AG04449 (cell line): ENCODE data around the gene TNPO1.
"Not testable (repeated sequence)": the region's sequence is repeated elsewhere in the genome, so short reads cannot be mapped to it uniquely, and the experiment has no call there.

Experiments
- CTCF ChIA-PET: fragments of 350-600 bp; formaldehyde crosslinking; extraction: SDS; loops from one replicate; lab custom pipeline; 2021; ENCODE audit warnings: antibody characterized with exemption; lab: Yijun Ruan, JAX
- POLR2A ChIA-PET: fragments of 400-600, 350-600 bp; formaldehyde crosslinking; extraction: SDS; loops from one replicate; lab custom pipeline; 2020; ENCODE audit warnings: antibody characterized with exemption, inconsistent platforms; lab: Yijun Ruan, JAX
- DNase-seq: peaks from one replicate; pipeline ENCODE4 v3.0.0-alpha.2; 2010; ENCODE audit warnings: low read depth, low spot score
- H3K4me3 ChIP-seq: 2 replicates; pipeline ENCODE4 v1.5.1; 2011; ENCODE audit warnings: low read depth, mild to moderate bottlenecking, control low read depth, low read length
- TF ChIP-seq, protein P1 (sequence below): IDR thresholded peaks from one replicate; pipeline ENCODE4 v1.5.1; 2011; ENCODE audit warnings: mild to moderate bottlenecking, moderate library complexity, low read length, control low read depth, inconsistent platforms; ENCODE audit not compliant: insufficient read depth; ENCODE audit errors: missing control alignments

TNPO1 gene

DNA sequence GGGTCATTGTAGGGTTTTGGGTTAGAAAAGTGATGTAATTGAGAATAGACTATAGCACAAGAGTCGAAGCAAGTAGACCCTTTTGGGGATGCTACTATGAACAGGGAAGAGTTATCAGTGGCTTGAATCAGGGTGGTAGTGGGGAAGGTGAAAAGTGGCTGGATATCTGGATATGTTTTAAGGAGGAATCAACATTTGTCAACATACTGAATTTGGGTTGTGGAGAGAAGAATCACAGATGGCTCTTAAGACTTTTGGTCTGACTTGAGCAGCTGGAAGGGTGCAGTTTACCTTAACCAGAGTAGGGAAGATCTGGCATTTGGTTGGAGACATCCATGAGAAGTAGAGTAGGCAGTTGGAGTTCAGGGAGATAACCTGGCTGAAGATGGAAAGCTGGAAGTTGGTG lies 100.9 kb downstream of the TNPO1 start:
- TF ChIP-seq, protein P1, sequence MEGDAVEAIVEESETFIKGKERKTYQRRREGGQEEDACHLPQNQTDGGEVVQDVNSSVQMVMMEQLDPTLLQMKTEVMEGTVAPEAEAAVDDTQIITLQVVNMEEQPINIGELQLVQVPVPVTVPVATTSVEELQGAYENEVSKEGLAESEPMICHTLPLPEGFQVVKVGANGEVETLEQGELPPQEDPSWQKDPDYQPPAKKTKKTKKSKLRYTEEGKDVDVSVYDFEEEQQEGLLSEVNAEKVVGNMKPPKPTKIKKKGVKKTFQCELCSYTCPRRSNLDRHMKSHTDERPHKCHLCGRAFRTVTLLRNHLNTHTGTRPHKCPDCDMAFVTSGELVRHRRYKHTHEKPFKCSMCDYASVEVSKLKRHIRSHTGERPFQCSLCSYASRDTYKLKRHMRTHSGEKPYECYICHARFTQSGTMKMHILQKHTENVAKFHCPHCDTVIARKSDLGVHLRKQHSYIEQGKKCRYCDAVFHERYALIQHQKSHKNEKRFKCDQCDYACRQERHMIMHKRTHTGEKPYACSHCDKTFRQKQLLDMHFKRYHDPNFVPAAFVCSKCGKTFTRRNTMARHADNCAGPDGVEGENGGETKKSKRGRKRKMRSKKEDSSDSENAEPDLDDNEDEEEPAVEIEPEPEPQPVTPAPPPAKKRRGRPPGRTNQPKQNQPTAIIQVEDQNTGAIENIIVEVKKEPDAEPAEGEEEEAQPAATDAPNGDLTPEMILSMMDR = no peak
- CTCF ChIA-PET = interaction anchor here (1.0 to 3.8 kb wide), 4 partner anchors 10 to 299 kb away, joined by 3 to 27 read pairs (median 4); no protein-coding TSS in a partner anchor
- POLR2A ChIA-PET = interaction anchor here (0.6 kb wide), 1 partner anchor 561 kb away, joined by 3 read pairs; no protein-coding TSS in a partner anchor
- DNase-seq = no peak
- H3K4me3 ChIP-seq = no peak overlapping the region

DNA sequence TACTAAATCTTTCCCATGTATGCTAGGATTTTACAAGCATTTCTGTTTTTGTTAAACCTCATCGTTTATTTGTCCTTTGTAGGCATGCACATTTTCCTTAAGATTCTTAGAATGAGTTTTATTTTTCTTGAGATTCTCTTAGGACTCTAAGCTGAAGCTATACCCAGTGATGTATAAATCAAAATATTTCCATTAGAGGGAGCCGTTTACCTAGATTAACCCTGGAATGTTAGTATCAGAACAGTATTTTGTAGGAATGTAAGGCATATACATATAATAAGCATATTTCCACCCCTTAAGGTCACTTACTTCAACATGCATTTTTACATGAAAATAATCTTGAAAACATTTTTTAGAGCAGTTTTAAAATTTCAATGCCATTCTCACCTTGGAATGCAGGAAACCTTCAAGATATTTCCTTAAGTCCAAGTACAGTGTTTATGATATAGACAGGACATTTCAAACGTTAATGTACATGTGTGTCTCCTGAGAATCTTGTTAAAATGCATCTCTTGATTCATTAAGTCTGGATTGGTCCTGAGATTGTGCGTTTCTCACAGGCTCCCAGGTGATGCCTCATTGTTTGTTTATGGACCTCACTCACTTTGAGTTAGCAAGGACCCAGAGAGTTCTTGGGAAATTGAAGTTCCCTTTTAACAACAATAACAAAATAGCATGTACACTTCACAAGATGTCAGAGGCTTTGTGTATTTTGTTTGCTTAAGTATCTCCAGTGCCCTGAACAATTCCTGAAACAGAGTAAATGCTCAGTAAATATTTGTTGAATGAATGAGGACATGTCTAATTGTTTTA lies 104.4 kb downstream of the TNPO1 start:
- TF ChIP-seq, protein P1 = peak; percentile 28
- no peak for DNase-seq
- ChIA-PET POLR2A (no interaction called here), CTCF (interaction anchor here (0.9 to 3.8 kb wide), 7 partner anchors 195 to 311 kb away, joined by 3 to 27 read pairs (median 4); no protein-coding TSS in a partner anchor)
- no peak overlapping the region for H3K4me3 ChIP-seq

DNA sequence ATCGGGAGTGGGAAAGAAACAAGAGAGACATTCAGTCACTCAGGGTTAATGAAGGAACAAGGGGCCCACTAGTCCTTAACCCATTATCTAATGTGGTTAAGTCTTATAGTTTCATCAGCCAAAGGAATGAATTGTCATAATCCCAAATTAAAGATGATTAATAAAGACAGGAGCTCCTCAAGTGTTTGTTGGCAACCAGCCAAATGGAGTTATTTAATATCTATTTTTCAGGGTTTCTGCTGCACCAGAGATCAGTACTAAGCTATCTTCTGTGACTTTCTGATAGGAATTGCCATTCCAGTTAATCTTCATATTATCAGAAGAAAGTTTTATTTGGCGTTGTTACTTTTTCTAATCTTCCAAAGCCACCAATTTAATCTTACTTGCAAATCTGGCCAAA lies 105.4 kb downstream of the TNPO1 start:
- no peak for DNase-seq
- CTCF ChIA-PET = interaction anchor here (0.7 to 1.4 kb wide), 5 partner anchors 35 to 312 kb away, joined by 3 to 5 read pairs (median 4); no protein-coding TSS in a partner anchor
- H3K4me3 ChIP-seq = no peak overlapping the region
- TF ChIP-seq, protein P1 = no peak
- POLR2A ChIA-PET = no interaction called here

DNA sequence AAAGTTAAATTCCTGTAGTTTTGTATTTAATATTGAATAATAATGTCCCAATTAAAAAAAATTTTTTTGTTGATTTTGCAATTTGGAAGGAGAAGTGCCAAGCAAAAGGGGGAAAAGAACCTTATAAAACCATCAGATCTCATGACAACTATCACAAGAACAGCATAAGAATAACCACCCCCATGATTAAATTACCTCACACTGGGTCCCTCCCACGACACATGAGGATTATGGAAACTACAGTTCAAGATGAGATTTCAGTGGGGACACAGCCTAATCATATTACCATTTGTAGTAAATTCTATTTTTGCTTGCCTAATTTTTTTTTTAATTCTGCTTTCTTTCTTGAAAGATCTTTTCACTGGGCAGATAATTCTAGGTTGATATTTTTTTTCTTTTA lies 106.0 kb downstream of the TNPO1 start:
- ChIA-PET CTCF (interaction anchor here (0.7 to 1.4 kb wide), 4 partner anchors 35 to 312 kb away, joined by 3 to 5 read pairs (median 4); no protein-coding TSS in a partner anchor), POLR2A (no interaction called here)
- H3K4me3 ChIP-seq = no peak overlapping the region
- TF ChIP-seq, protein P1 = no peak
- DNase-seq = no peak

DNA sequence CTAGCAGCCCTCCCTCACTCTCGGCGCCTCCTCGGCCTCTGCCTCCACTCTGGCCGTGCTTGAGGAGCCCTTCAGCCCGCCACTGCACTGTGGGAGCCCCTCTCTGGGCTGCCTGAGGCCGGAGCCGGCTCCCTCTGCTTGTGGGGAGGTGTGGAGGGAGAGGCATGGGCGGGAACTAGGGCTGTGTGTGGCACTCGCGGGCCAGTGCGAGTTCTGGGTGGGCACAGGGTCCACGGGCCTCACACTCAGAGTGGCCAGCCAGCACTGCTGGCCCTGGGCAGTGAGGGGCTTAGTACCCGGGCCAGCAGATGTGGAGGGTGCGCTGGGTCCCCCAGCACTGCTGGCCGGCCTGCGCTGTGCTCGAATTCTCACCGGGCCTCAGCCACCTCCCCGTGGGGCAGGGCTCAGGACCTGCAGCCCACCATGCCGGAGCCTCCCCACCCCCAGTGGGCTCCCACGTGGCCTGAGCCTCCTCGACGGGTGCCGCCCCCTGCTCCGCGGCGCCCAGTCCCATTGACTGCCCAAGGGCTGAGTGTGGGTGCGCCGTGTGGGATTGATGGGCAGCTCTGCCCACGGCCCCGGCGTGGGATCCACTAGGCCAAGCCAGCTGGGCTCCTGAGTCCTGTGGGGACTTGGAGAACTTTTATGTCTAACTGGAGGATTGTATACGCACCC lies 109.0 kb downstream of the TNPO1 start:
- ChIA-PET CTCF (no interaction called here), POLR2A (no interaction called here)
- TF ChIP-seq, protein P1 = no peak
- DNase-seq = no peak
- H3K4me3 ChIP-seq = no peak overlapping the region

DNA sequence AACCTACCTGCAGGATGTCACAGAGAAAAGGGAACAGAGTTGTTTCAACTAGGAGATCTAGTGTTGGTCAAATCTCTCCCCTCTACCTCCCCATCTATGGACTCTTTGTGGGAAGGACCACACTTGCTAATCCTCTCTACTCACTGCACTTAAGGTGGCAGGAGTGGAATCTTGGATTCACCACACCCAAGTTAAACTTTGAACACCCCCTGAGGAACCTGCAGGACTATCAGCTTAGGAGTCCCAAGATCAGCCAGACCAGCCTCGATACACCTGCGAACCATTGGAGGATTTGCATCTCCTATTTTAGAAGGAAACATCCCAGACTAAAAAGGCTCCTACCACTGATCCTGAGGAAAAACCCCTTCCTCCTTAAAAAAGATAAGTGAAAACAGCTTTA lies 116.2 kb downstream of the TNPO1 start:
- DNase-seq, H3K4me3 ChIP-seq, POLR2A ChIA-PET: not testable (repeated sequence)
- CTCF ChIA-PET = interaction anchor here (0.6 kb wide), 1 partner anchor 15 kb away, joined by 3 read pairs; no protein-coding TSS in a partner anchor

DNA sequence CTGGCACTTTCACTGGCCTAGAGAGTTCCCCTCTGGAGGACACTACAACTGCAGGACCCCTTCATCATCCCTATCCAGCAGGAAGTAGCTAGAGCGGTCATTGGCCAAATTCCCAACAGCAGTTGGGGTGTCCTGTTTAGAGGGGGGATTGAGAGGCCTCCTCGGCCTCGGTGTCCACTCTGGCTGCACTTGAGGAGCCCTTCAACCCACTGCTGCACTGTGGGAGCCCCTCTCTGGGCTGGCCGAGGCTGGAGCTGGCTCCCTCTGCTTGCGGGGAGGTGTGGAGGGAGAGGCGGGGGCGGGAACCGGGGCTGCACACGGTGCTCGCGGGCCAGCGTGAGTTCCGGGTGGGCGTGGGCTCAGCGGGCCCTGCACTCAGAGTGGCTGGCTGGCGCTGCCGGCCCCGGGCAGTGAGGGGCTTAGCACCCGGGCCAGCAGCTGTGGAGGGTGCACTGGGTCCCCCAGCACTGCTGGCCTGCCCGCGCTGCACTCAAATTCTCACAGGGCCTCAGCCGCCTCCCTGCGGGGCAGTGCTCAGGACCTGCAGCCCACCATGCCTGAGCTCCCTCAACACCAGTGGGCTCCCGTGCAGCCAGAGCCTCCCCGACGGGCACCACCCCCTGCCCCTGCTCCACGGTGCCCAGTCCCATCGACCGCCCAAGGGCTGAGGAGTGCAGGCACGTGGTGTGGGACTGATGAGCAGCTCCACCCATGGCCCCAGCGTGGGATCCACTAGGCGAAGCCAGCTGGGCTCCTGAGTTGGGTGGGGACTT lies 118.7 kb downstream of the TNPO1 start:
- POLR2A ChIA-PET, H3K4me3 ChIP-seq, CTCF ChIA-PET, DNase-seq: not testable (repeated sequence)
